Mucosa of descending colon (tissue), 3 donors: Measurements from ENCODE around the gene IFNLR1. TPM values are rescaled to one million over a fixed set of nuclear protein-coding genes. Genes with fewer than 3 reads are reported as not detected.

Experiments used
- ATAC-seq: fragments of 200-7000 bp; cut with Tn5 transposase; one replicate; pipeline ENCODE4 v1.9.1; 2020; ENCODE audit warnings: mild to moderate bottlenecking, moderate library complexity
- DNase-seq, 3 donors: peaks; one replicate each; pipeline ENCODE4 v3.0.0-alpha.2; 2020
- H3K36me3 ChIP-seq: fragments of 200-600 bp; one replicate; pipeline ENCODE4 v1.8.0; 2021; ENCODE audit warnings: low read depth, mild to moderate bottlenecking
- H3K4me1 ChIP-seq: fragments of 200-600 bp; one replicate; pipeline ENCODE4 v1.8.0; 2021; ENCODE audit warnings: low read depth, mild to moderate bottlenecking
- H3K4me3 ChIP-seq: fragments of 200-600 bp; one replicate; pipeline ENCODE4 v1.8.0; 2021; ENCODE audit warnings: mild to moderate bottlenecking
- H3K9me3 ChIP-seq: fragments of 200-600 bp; one replicate; pipeline ENCODE4 v1.8.0; 2021; ENCODE audit warnings: mild to moderate bottlenecking
- CTCF ChIP-seq: fragments of 200-600 bp; IDR thresholded peaks from one replicate; pipeline ENCODE4 v1.8.0; 2022; ENCODE audit warnings: antibody characterized with exemption, mild to moderate bottlenecking
- intact Hi-C, 2 donors: fragments of 100-400 bp; cut with DNase I in 1 of 2; cut with micrococcal nuclease in 1 of 2; formaldehyde crosslinking; loops; one replicate each; pipeline versions ENCODE4 v1.11.0 to v1.11.1; 2022; cut with DNase I, micrococcal nuclease
- total RNA-seq, 3 donors: library from RNA; stranded (reverse); fragmentation: NEBNext Ultra II Directional in 2 of 3; extraction: Animal tissue kit (Norgen Biotek cat#: 25700) in 2 of 3; gene quantifications; one replicate each; pipeline versions ENCODE4 v1.2.1 to v1.2.4, GENCODE V29; 2021 to 2023
- donor health status: DM: no; HTN: no; CAD: no; lungs with moderate emphysema.
- donor health status: DM: no; HTN: no; CAD: no.
- donor health status: DM: no; HTN: yes; CAD: no.

Gene IFNLR1
- total RNA-seq, 3 donors from 2014 or later: 5.3 to 24.0 (median 18.8) TPM

DNA sequence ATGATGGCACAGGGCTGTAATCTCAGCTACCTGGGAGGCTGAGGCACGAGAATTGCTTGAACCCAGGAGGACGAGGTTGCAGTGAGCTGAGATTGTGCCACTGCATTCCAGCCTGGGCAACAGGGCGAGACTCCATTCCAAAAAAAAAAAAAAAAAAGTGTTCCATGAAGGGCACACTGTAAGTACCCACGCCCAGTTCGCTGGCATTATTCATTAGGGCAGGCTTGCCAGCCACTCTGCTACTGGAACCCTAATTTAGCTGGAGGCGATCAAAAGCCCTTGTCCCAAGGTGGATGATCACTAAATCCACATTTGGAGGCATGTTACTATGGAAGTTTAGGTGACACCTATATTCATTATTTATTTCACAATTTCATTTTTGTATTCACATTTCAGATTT lies 5.0 kb downstream of the IFNLR1 start:
- no peak for ATAC-seq
- Histone ChIP-seq H3K4me3 (no peak overlapping the region), H3K36me3 (no peaks in the 10 kb centered on the region), H3K4me1 (no peaks in the 10 kb centered on the region), H3K9me3 (no peaks in the 10 kb centered on the region)
- intact Hi-C loops: no loop called here
- no peak for TF ChIP-seq CTCF
- DNase-seq: no peak

GRCh38 chr1:24181619-24182018 lies 5.5 kb downstream of the IFNLR1 start:
- Histone ChIP-seq H3K4me1 (no peaks in the 10 kb centered on the region), H3K36me3 (no peaks in the 10 kb centered on the region), H3K4me3 (no peak overlapping the region), H3K9me3 (no peaks in the 10 kb centered on the region)
- intact Hi-C loops: no loop called here
- no peak for ATAC-seq
- no peak for DNase-seq
- TF ChIP-seq CTCF: no peak

DNA sequence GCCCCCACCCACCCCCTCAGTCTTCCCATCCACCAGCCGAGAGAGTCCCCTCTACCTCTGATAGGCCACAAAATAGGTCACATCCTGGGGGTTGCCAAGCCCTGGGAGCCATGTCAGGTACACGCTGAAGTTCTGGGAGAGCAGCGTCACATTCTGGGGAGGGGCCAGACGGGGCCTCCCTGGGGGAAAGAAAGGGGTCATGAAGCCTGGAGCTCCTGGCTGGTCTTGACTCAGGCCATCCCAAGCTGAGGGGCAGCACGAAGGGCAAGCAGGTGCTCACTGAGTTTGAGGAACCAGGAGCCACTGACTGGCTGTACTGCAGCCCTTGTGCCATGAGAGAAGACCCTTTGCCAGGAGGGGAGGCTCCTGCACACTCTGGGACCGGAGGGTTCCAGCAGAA lies 6.4 kb downstream of the IFNLR1 start:
- no peak for ATAC-seq
- intact Hi-C loops: no loop called here
- no peak for TF ChIP-seq CTCF
- H3K4me3 ChIP-seq: no peak overlapping the region
- DNase-seq: no peak
- no peaks in the 10 kb centered on the region for H3K4me1 ChIP-seq
- no peaks in the 10 kb centered on the region for H3K36me3 ChIP-seq
- H3K9me3 ChIP-seq: no peaks in the 10 kb centered on the region

- intact Hi-C loops: no loop called here
- no peak for ATAC-seq
Observed at GRCh38 chr1:24179251-24179840, 7.7 kb downstream of the IFNLR1 start.

GRCh38 chr1:24178407-24178806 lies 8.7 kb downstream of the IFNLR1 start:
- Histone ChIP-seq H3K4me3 (no peak overlapping the region), H3K4me1 (no peaks in the 10 kb centered on the region), H3K36me3 (no peaks in the 10 kb centered on the region), H3K9me3 (no peaks in the 10 kb centered on the region)
- no peak for TF ChIP-seq CTCF
- DNase-seq: no peak
- no peak for ATAC-seq
- intact Hi-C loops: no loop called here

More at GRCh38 chr1:24179251-24179840, 7.7 kb downstream of the IFNLR1 start:
- no peak for DNase-seq
- no peak for TF ChIP-seq CTCF
- Histone ChIP-seq H3K4me1 (no peaks in the 10 kb centered on the region), H3K9me3 (no peaks in the 10 kb centered on the region), H3K36me3 (no peaks in the 10 kb centered on the region), H3K4me3 (no peak overlapping the region)

DNA sequence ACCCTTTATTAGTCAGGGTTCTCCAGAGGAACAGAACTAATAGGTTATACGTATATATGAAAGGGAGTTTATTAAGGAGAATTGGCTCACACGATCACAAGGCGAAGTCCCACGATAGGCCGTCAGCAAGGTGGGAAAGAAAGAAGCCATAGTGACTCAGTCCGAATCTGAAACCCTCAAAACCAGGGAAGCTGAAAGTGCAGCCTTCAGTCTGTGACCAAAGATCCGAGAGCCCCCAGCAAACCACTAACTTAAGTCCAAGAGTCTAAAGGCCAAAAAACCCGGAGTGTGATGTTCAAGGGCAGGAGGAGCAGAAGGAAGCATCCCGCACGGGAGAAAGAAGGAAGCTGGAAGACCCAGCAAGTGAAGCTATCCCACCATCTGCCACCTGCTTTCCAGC lies 9.9 kb downstream of the IFNLR1 start:
- Histone ChIP-seq H3K4me1 (no peaks in the 10 kb centered on the region), H3K36me3 (no peaks in the 10 kb centered on the region), H3K4me3 (no peak overlapping the region), H3K9me3 (no peaks in the 10 kb centered on the region)
- intact Hi-C loops: no loop called here
- no peak for DNase-seq
- no peak for TF ChIP-seq CTCF
- no peak for ATAC-seq
